HG02852 (cell line): ENCODE measurements around the gene SIL1.
"Not testable (repeated sequence)": the region's sequence is repeated elsewhere in the genome, so short reads cannot be mapped to it uniquely, and the experiment has no call there.

ENCODE experiments used
- ATAC-seq: cut with Tn5 transposase; IDR thresholded peaks from one replicate; pipeline ENCODE4 v1.9.1; 2021; ENCODE audit warnings: mild to moderate bottlenecking, moderate library complexity; ENCODE audit not compliant: unreplicated experiment

SIL1 gene

GRCh38 chr5:138930371-138931097, 267.6 kb downstream of the SIL1 start:
- ATAC-seq, result no peak

- no peak for ATAC-seq
These were observed 268.6 kb downstream of the SIL1 start for GRCh38 chr5:138929571-138929955.

GRCh38 chr5:138927979-138928378, 270.2 kb downstream of the SIL1 start:
- ATAC-seq, result no peak

GRCh38 chr5:138927544-138927943, 270.6 kb downstream of the SIL1 start:
- no peak for ATAC-seq

GRCh38 chr5:138926688-138927448, 271.3 kb downstream of the SIL1 start:
- no peak for ATAC-seq

GRCh38 chr5:138926257-138926656, 271.9 kb downstream of the SIL1 start:
- ATAC-seq, result no peak

GRCh38 chr5:138925090-138925635, 273.0 kb downstream of the SIL1 start:
- ATAC-seq, result no peak

GRCh38 chr5:138922494-138922893, 275.7 kb downstream of the SIL1 start:
- ATAC-seq, result no peak

- not testable (repeated sequence) for ATAC-seq
These were observed 276.8 kb downstream of the SIL1 start for GRCh38 chr5:138921362-138921761.

- ATAC-seq, result no peak
These were observed 278.0 kb downstream of the SIL1 start for GRCh38 chr5:138920181-138920580.

- no peak for ATAC-seq
These were observed 279.5 kb downstream of the SIL1 start for GRCh38 chr5:138918686-138919085.

- ATAC-seq, result no peak
These were observed 283.8 kb downstream of the SIL1 start for GRCh38 chr5:138914338-138914737.

GRCh38 chr5:138913773-138914172, 284.4 kb downstream of the SIL1 start:
- ATAC-seq, result no peak

- ATAC-seq, result no peak
These were observed 286.1 kb downstream of the SIL1 start for GRCh38 chr5:138912093-138912492.

- no peak for ATAC-seq
These were observed 286.7 kb downstream of the SIL1 start for GRCh38 chr5:138911441-138911840.

- no peak for ATAC-seq
These were observed 287.5 kb downstream of the SIL1 start for GRCh38 chr5:138910546-138911185.

- no peak for ATAC-seq
These were observed 288.4 kb downstream of the SIL1 start for GRCh38 chr5:138909734-138910133.

GRCh38 chr5:138905541-138905940, 292.6 kb downstream of the SIL1 start:
- no peak for ATAC-seq

- ATAC-seq, result no peak
These were observed 294.9 kb downstream of the SIL1 start for GRCh38 chr5:138903130-138903775.

GRCh38 chr5:138901716-138902115, 296.5 kb downstream of the SIL1 start:
- no peak for ATAC-seq
